ENCODE measurements around the gene MAP3K14. TPM values are rescaled to one million over a fixed set of nuclear protein-coding genes. Genes with fewer than 3 reads are reported as not detected.

Gene MAP3K14
- total RNA-seq, 1 donor from 2014 or later, result 9.3 TPM

- DNase-seq (ENCODE audit: extremely low read depth, low read depth, low spot score), result no peak
Observed at GRCh38 chr17:45339646-45340605, 23.1 kb upstream of the MAP3K14 start.

- no peak for DNase-seq (ENCODE audit: extremely low read depth, low read depth, low spot score)
Observed at GRCh38 chr17:45338996-45339535, 22.2 kb upstream of the MAP3K14 start.

DNA sequence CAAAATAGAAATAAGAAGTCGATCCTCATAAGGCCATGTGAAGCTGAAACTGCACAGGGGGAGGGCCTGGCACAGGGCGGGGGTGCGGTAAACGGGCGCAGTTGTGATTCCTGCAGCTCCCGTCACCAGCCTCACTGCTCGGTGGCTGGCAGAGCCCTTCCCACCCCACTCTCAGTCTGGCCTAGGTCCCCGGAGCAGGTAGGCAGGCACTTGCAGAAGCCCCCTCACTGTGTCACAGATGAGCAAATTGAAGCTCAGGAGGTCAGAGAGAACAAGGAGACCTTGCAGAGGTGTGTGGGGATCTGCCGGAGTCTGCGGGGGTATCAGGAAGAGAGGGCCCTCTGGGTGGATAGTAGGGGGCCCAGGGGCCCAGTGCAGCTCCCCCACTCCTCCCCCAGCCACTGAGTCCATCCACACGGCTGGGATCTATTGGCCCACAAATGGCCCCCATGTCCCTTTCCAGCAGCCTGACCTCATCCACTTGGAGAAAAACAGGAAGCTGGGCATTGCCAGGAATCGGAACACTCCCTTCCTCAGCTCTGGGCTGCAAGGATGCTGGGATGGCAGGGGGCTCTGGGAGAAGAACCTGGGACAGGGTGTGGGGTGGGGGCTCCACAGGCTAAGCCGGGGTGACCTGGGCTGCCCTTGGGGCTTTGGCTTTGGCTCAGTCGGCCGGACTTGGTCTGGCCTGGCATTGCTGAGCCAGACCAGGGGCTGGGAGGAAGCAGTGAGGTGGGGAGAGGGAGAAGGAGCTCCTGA is 21.4 kb upstream of the MAP3K14 start:
- peak; percentile 54 for DNase-seq (ENCODE audit: extremely low read depth, low read depth, low spot score)

DNA sequence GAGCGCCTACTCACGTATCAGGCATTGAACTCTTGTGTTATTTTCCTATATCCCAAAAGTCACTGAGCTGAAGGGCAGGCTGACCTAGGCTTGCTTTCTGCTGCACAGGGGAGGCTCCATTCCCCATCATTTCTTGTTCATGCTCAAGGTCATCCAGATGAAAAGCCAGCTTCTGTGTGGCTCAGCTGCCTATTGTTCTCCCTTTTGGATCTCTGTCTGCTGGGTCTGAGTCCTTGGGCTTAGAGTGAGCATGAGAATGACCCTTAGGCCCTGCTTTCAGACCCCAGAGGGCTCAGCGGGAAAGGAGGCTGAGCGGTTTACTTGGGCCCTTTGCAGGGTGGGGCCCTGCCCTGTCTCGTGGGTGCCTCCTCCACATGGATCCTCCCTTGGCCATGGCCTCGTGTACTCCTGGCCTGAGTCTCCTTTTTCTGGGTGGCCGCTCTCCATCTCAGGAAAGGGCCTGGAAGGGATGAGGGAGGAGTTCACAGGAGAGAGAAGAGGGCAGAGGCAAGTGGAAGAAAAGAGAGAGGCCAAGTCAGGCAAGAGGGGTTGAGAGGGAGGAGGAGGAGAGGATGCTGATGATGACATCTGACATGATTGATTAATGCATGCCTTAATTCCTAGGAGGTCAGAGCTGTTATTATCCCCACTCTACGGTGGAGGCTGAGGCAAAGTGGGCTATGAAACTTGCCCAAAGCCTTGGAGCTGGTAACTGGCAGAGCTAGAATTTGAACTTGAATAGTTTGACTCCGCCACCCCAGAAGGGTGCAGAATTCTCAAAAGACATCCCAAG is 19.8 kb upstream of the MAP3K14 start:
- no peak for DNase-seq (ENCODE audit: extremely low read depth, low read depth, low spot score)

DNA sequence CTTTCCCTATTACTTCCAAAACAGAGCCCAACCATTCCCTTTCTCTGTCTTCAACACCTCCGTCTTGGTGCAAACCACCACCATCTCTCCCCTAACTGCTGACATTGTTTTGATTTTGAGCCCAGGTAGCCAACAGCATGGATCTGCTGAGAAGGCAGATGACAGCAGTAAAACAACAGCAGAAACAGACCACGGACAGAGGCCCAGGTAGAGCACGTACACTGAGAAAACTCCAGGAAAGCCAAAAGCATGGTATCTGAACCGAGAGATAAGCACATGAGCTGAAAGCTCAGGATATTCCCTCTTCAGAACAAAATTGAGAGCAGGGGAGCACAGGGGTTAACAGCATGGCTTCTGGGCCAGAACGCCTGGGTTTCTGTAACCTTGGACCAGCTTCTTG is 18.9 kb upstream of the MAP3K14 start:
- no peak for DNase-seq (ENCODE audit: extremely low read depth, low read depth, low spot score)

DNA sequence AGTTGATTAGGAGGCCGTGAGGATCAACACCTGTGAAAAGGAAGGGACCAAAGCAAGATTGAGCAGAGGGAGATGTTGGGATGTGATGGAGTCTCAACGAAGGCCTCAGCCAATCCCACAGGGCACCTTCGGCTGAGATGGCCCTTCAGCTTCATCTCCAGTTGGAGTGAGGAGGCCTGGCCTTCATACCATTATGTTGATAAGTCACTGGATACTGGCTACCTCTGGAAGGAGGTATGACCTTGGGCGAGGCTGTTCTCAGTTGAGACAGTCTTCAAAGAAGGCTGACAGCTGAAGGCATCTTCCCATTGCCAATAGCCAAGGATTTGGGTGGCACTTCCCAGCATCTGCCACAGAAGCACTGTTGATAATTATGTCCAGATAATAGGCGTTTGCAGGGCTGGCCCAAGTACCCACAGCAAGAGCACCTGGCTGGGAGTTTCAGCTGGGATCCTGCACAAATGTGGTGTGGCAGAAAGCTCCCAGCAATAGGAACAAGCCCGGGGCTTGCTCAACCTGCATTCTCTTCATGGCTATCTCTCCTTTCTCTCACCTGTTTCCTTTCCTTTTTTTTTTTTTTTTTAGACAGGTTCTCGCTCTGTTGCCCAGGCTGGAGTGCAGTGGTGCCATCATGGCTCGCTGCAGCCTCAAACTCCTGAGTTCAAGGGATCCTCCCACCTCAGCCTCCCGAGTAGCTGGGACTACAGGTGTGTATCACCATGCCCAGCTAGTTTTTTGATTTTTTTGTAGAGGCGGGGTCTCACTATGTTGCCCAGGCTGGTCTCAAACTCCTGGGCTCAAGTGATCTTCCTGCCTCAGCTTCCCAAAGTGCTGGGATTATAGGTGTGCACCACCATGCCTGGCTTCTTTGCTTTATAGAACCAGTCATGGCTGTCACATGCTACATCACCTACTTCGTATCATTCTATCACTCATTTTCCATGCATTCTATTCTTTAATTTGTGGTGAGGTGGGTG is 18.2 kb upstream of the MAP3K14 start:
- no peak for DNase-seq (ENCODE audit: extremely low read depth, low read depth, low spot score)

GRCh38 chr17:45334231-45334630 is 17.4 kb upstream of the MAP3K14 start:
- DNase-seq (ENCODE audit: extremely low read depth, low read depth, low spot score), result no peak

DNA sequence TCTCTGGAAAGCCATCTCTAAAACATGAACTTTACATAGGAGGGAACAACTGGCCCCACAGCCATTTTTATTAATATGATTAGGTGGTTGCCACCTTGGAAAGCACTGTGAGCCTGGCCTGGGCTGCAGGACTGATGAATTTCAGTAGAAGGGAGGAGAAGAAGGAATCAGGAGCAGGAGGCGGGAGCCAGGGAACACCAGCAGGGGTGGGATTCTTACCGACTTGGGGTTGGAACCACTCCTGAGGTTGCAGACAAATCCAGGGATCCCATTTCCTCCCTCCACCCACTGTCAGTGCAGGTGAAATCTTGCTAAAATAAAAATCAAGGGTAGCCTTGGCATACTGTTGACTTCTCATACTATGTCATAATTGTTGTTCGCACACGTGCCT is 16.9 kb upstream of the MAP3K14 start:
- no peak for DNase-seq (ENCODE audit: extremely low read depth, low read depth, low spot score)

- DNase-seq (ENCODE audit: extremely low read depth, low read depth, low spot score), result no peak
Observed at GRCh38 chr17:45332989-45333701, 16.3 kb upstream of the MAP3K14 start.

DNA sequence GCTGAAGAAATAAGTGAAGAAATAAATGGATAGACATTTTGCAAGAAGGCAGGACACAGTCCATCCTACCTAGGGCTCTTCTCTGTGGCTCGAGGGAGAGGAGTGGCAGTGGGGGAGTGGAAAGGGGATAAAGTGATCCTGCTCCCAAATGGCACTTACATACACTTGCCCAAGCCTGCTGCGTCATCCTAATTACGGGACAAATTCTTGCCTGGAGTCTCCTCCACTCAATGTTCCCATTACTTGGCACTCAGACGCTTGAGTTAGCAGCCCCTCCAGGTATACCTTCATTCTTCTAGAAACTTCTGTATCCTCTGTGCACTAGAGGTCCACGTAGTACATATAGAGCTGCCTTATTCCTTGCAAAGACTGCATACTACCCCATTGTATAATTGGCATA is 15.7 kb upstream of the MAP3K14 start:
- DNase-seq (ENCODE audit: extremely low read depth, low read depth, low spot score), result no peak

- DNase-seq (ENCODE audit: extremely low read depth, low read depth, low spot score), result no peak
Observed at GRCh38 chr17:45326626-45327025, 9.8 kb upstream of the MAP3K14 start.

- DNase-seq (ENCODE audit: extremely low read depth, low read depth, low spot score), result no peak
Observed at GRCh38 chr17:45325810-45326209, 9.0 kb upstream of the MAP3K14 start.

GRCh38 chr17:45324336-45324735 is 7.5 kb upstream of the MAP3K14 start:
- no peak for DNase-seq (ENCODE audit: extremely low read depth, low read depth, low spot score)

GRCh38 chr17:45322168-45322567 is 5.3 kb upstream of the MAP3K14 start:
- DNase-seq (ENCODE audit: extremely low read depth, low read depth, low spot score), result no peak

GRCh38 chr17:45320931-45321461 is 4.2 kb upstream of the MAP3K14 start:
- DNase-seq (ENCODE audit: extremely low read depth, low read depth, low spot score), result peak; percentile 77

GRCh38 chr17:45320349-45320930 is 3.6 kb upstream of the MAP3K14 start:
- no peak for DNase-seq (ENCODE audit: extremely low read depth, low read depth, low spot score)

DNA sequence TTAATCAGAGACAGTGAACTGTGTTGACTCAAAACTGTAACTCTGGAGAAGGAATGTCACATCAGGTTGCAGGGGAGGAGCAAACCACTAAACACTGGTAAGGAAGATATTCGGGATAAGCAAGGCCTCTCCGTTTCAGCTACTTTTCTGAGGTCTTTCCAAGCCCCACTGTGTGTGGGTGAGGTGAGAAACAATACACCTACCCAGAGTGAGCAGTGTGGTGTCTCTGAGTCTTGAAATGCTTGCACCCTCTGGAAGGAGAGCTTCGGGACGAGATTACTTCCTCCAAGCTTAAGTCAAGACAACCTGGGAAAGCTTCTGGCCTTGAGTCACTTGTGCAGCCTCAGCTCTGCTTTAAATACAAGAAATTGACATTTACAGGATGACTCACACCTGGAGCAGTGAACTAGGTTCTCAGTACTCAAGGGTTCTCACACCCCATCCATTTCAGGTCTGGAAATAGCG is 2.5 kb upstream of the MAP3K14 start:
- DNase-seq (ENCODE audit: extremely low read depth, low read depth, low spot score), result no peak

DNA sequence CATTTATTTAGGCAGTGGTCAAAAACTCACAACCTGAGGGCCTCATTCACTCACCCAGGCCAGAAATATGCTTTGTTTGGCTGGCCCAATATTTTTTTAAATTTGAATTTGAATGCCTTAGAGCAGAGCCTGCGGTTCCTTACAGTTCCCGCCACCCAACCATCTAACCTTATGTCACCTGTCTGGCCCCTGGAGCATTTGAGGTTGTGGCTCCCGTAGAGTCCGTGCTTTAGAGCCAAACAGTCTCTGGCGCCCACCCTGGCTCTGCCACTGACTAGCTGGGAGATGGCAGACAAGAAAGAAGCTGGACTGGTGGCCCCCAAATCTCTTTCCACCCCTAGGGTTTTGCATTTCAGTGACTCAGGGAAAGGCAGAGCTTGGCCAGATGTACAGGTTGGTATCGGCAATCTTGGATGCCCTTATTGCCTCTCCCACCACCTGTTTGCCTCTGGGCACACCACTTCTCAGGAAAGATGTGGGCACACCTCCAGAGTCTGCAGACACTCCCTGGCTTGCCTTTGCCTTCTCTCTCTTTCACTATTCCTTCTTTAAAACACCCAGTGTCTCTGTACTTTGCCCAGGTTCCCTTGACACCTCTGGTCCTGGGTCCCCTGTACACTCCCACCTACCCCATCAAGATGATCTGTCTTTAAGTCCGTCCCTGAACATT is 1.9 kb upstream of the MAP3K14 start:
- DNase-seq (ENCODE audit: extremely low read depth, low read depth, low spot score), result no peak
